IMR-90 (cell line): ENCODE data around the gene CRTC1.

ENCODE experiments used
- FOS ChIP-seq: fragments of 150-350 bp; IDR thresholded peaks from 2 replicates; pipeline ENCODE4 v1.6.1; 2016; ENCODE audit warnings: low read depth, low read length
- RAD21 ChIP-seq: IDR thresholded peaks from 2 replicates; pipeline ENCODE4 v1.6.1; 2012; ENCODE audit warnings: low read length, improper control_type of control experiment
- RFX5 ChIP-seq: IDR thresholded peaks from 2 replicates; pipeline ENCODE4 v1.8.0; 2012; ENCODE audit warnings: low read depth, mild to moderate bottlenecking, low read length, moderate library complexity
- TF ChIP-seq, protein P1 (sequence below): conservative IDR thresholded peaks from 2 replicates; pipeline ENCODE4 v1.5.1; 2012; ENCODE audit warnings: mild to moderate bottlenecking, low read depth, low read length, improper control_type of control experiment
- TF ChIP-seq, protein P2 (sequence below): fragments of 150-350 bp; IDR thresholded peaks from 2 replicates; pipeline ENCODE4 v1.6.1; 2017; ENCODE audit warnings: mild to moderate bottlenecking, antibody characterized with exemption, low read length, low read depth

DNA sequence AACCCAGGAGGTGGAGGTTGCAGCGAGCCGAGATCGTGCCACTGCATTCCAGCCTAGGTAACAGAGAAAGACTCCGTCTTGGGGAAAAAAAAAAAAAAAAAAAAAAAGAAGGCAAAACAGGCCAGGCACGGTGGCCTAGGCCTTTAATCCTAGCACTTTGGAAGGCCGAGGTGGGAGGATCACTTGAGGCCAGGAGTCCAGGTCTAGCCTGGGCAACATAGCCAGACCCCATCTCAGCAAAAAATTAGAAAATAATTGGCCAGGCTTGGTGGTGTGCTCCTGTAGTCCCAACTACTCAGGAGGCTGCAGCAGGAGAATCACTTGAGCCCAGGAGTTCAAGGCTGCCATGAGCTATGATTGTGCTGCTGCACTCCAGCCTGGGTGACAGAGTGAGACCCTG lies 43.4 kb downstream of the CRTC1 start:
- no peak for TF ChIP-seq RFX5
- TF ChIP-seq, protein P1, sequence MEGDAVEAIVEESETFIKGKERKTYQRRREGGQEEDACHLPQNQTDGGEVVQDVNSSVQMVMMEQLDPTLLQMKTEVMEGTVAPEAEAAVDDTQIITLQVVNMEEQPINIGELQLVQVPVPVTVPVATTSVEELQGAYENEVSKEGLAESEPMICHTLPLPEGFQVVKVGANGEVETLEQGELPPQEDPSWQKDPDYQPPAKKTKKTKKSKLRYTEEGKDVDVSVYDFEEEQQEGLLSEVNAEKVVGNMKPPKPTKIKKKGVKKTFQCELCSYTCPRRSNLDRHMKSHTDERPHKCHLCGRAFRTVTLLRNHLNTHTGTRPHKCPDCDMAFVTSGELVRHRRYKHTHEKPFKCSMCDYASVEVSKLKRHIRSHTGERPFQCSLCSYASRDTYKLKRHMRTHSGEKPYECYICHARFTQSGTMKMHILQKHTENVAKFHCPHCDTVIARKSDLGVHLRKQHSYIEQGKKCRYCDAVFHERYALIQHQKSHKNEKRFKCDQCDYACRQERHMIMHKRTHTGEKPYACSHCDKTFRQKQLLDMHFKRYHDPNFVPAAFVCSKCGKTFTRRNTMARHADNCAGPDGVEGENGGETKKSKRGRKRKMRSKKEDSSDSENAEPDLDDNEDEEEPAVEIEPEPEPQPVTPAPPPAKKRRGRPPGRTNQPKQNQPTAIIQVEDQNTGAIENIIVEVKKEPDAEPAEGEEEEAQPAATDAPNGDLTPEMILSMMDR: no peak
- TF ChIP-seq, protein P2, sequence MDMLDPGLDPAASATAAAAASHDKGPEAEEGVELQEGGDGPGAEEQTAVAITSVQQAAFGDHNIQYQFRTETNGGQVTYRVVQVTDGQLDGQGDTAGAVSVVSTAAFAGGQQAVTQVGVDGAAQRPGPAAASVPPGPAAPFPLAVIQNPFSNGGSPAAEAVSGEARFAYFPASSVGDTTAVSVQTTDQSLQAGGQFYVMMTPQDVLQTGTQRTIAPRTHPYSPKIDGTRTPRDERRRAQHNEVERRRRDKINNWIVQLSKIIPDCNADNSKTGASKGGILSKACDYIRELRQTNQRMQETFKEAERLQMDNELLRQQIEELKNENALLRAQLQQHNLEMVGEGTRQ: no peak
- no peak for TF ChIP-seq FOS
- TF ChIP-seq RAD21: no peak
